ENCODE measurements around the gene PROKR1.

- no peak for TF ChIP-seq POLR2A (IDR thresholded peaks at IDR 0.05)
- TF ChIP-seq, protein P1, sequence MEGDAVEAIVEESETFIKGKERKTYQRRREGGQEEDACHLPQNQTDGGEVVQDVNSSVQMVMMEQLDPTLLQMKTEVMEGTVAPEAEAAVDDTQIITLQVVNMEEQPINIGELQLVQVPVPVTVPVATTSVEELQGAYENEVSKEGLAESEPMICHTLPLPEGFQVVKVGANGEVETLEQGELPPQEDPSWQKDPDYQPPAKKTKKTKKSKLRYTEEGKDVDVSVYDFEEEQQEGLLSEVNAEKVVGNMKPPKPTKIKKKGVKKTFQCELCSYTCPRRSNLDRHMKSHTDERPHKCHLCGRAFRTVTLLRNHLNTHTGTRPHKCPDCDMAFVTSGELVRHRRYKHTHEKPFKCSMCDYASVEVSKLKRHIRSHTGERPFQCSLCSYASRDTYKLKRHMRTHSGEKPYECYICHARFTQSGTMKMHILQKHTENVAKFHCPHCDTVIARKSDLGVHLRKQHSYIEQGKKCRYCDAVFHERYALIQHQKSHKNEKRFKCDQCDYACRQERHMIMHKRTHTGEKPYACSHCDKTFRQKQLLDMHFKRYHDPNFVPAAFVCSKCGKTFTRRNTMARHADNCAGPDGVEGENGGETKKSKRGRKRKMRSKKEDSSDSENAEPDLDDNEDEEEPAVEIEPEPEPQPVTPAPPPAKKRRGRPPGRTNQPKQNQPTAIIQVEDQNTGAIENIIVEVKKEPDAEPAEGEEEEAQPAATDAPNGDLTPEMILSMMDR (IDR thresholded peaks at IDR 0.05) = no peak
Observed at GRCh38 chr2:68687018-68687417, 43.6 kb downstream of the PROKR1 start.
